Thoracic aorta (tissue), 2 donors: Measurements from ENCODE around the gene COL1A2. TPM values are rescaled to one million over a fixed set of nuclear protein-coding genes. Genes with fewer than 3 reads are reported as not detected.
A peak's percentile ranks its signal among the peaks of the same experiment; 100 is the strongest.

Experiments
- ATAC-seq: fragments of 150-250 bp; one replicate; pipeline ENCODE4 v1.8.0; 2017; ENCODE audit warnings: low read depth; ENCODE audit not compliant: insufficient number of reproducible peaks, low FRiP score
- DNase-seq: peaks from one replicate; pipeline ENCODE4 v3.0.0-alpha.2; 2020; ENCODE audit warnings: low spot score
- H3K27ac ChIP-seq, 2 donors: fragments of 200-600 bp; sonication (generic); 1 replicate in 1 of 2; 2 replicates in 1 of 2; pipeline ENCODE4 v1.5.1; 2016; ENCODE audit warnings: mild to moderate bottlenecking in 2 of 2, moderate library complexity in 2 of 2
- H3K27me3 ChIP-seq: fragments of 200-600 bp; sonication (generic); replicated peaks from 2 replicates; pipeline ENCODE4 v1.6.0; 2016; ENCODE audit warnings: mild to moderate bottlenecking; ENCODE audit not compliant: insufficient read depth
- H3K36me3 ChIP-seq: fragments of 200-600 bp; sonication (generic); one replicate; pipeline ENCODE4 v1.5.1; 2016
- H3K4me1 ChIP-seq, 2 donors: fragments of 200-600 bp; sonication (generic); 1 replicate in 1 of 2; 2 replicates in 1 of 2; pipeline versions ENCODE4 v1.5.1 to v1.6.0; 2016; ENCODE audit warnings: low read depth in 2 of 2, mild to moderate bottlenecking in 1 of 2; ENCODE audit not compliant: control insufficient read depth in 1 of 2
- H3K4me3 ChIP-seq: fragments of 200-600 bp; sonication (generic); 2 replicates; pipeline ENCODE4 v1.5.1; 2016; ENCODE audit warnings: mild to moderate bottlenecking
- H3K9me3 ChIP-seq: fragments of 200-600 bp; sonication (generic); 2 replicates; pipeline ENCODE4 v1.5.1; 2016
- total RNA-seq, 2 donors: library from RNA; depleted of rRNA; stranded (reverse); fragments of >200 nt; gene quantifications; one replicate each; pipeline versions ENCODE4 v1.1.0 to v1.2.3, GENCODE V29; 2016
- TF ChIP-seq, protein P1 (sequence below): fragments of 200-600 bp; sonication (generic); IDR thresholded peaks from one replicate; pipeline ENCODE4 v1.5.1; 2019; ENCODE audit warnings: antibody characterized with exemption

Gene COL1A2
- total RNA-seq, 2 donors from 2014 or later = 1,117 to 1,356 TPM

DNA sequence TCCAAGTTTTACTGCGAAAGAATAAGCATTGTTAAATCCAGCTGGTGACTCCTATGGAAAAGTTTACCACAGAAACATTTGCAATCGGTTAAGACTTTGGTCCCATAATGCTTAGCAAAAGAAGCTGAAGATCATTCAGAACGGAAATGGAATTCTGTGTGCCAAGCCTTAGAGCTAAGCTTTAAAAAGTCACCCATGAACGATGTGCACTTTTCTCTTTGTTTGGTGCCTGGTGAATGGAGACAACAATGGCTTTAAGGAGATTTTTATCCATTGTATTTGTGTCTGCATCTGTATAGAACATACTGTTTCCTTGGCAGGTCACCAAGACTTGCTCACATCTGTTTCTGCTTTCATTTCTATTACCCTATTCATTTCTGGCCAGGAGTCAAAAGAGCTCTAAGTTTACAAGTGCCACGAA is 26.3 kb upstream of the COL1A2 start:
- ATAC-seq (peak; percentile 19), DNase-seq (no peak)
- TF ChIP-seq, protein P1, sequence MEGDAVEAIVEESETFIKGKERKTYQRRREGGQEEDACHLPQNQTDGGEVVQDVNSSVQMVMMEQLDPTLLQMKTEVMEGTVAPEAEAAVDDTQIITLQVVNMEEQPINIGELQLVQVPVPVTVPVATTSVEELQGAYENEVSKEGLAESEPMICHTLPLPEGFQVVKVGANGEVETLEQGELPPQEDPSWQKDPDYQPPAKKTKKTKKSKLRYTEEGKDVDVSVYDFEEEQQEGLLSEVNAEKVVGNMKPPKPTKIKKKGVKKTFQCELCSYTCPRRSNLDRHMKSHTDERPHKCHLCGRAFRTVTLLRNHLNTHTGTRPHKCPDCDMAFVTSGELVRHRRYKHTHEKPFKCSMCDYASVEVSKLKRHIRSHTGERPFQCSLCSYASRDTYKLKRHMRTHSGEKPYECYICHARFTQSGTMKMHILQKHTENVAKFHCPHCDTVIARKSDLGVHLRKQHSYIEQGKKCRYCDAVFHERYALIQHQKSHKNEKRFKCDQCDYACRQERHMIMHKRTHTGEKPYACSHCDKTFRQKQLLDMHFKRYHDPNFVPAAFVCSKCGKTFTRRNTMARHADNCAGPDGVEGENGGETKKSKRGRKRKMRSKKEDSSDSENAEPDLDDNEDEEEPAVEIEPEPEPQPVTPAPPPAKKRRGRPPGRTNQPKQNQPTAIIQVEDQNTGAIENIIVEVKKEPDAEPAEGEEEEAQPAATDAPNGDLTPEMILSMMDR = no peak
- peak overlapping the region; percentile 81 to 93 for H3K27ac ChIP-seq
- no peaks in the 10 kb centered on the region for H3K9me3 ChIP-seq
- H3K36me3 ChIP-seq = no peaks in the 10 kb centered on the region
- no peaks in the 10 kb centered on the region for H3K27me3 ChIP-seq
- H3K4me3 ChIP-seq = peak overlapping the region; percentile 55
- H3K4me1 ChIP-seq = peaks cover 10 to 57% of the 10 kb centered on the region in 2 donors

GRCh38 chr7:94374231-94374630 is 20.5 kb upstream of the COL1A2 start:
- peak; percentile 40 for DNase-seq
- H3K27ac ChIP-seq = peak overlapping the region; percentile 84 to 92

DNA sequence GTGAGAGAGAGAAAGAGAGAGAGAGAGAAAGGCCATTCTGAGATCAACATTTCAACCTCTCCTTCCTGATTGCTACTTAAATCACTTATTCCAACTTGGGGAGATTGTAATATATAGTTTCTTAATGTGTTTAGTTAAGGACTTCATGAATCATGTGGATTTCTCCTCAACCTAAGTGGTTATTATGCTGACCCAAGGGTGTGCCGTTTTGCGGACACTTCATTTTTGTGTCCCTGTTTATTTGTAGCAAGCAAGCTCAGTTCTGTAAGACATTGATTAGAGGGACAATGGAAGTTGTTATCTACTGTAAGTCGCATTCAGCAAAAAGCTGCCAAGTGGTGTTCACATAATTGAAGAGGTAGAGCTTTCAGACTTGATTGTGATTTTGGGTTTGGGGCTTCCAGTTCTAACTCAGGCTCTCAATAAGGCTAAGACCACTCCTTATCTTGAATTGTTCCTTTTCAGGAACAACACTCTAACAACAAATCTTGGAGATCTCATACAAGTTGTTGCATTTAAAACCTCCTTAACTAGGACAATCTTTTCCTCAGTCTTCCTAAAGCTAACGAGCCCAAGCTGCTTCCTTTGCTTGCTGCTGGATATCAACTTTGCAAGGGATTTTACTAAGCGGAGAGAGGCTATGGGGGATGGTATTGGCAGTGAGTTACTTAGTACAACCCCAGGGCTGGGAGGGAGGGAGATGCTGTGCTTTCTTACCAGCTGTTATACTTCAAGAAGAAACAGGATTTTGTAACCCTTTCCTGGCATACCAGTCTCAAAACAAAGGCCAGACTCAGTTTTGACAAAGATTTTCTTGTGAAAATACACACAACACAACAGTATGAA is 19.8 kb upstream of the COL1A2 start:
- Histone ChIP-seq H3K4me3 (peak overlapping the region; percentile 54), H3K4me1 (peaks cover 5 to 28% of the 10 kb centered on the region in 2 donors)
- TF ChIP-seq, protein P1 = no peak

More at GRCh38 chr7:94374231-94374630, 20.5 kb upstream of the COL1A2 start:
- Histone ChIP-seq H3K4me3 (peak overlapping the region; percentile 54), H3K27me3 (no peaks in the 10 kb centered on the region), H3K4me1 (peaks cover 10 to 35% of the 10 kb centered on the region in 2 donors), H3K36me3 (no peaks in the 10 kb centered on the region), H3K9me3 (no peaks in the 10 kb centered on the region)
- peak; percentile 76 for ATAC-seq
- TF ChIP-seq, protein P1 = no peak

DNA sequence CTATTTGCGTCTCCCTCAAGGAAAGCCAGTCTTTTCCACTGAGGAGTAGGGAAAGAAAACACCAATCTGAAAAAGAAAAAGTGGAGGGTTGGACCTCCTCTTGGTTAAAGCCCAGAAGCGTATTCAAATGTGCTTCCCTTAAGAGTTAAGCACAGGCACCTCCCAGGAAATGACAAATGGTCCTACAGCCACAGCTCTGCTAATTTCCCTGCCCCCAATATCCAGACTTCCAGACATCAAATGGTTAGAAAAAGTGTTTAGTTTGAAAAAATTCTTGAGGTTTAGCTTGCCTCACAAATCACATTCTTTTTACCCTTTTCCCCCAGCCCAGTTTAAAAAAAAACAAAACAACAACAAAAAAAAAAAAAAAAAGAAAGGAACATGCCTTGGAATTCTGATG is 19.0 kb upstream of the COL1A2 start:
- no peaks in the 10 kb centered on the region for H3K36me3 ChIP-seq
- ATAC-seq (peak; percentile 88), DNase-seq (no peak)
- H3K27ac ChIP-seq = peak overlapping the region; percentile 84 to 92
- no peaks in the 10 kb centered on the region for H3K27me3 ChIP-seq
- H3K9me3 ChIP-seq = no peaks in the 10 kb centered on the region
- H3K4me3 ChIP-seq = peak overlapping the region; percentile 54
- TF ChIP-seq, protein P1 = no peak
- peaks cover 5 to 24% of the 10 kb centered on the region in 2 donors for H3K4me1 ChIP-seq

More for the DNA sequence above, 19.8 kb upstream of the COL1A2 start:
- no peaks in the 10 kb centered on the region for H3K36me3 ChIP-seq
- peak overlapping the region; percentile 84 to 92 for H3K27ac ChIP-seq
- no peaks in the 10 kb centered on the region for H3K27me3 ChIP-seq
- peak; percentile 93 for ATAC-seq
- no peaks in the 10 kb centered on the region for H3K9me3 ChIP-seq
- peak; percentile 39 for DNase-seq

DNA sequence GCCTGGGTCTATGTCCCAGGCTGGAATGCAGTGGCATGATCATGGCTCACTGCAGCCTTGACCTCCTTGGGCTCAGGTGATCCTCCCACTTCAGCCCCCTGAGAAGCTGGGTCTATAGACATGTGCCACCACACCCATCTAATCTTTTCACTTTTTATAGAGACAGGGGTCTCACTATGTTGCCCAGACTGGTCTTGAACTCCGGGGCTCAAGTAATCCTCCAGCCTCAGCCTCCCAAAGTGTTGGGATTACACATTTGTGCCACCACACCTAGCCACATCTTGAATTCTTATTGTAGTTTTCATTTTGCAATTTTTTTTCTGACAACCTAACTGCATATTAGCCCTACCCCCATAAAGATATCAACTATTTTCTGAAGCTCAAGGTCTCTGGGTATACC is 18.4 kb upstream of the COL1A2 start:
- Histone ChIP-seq H3K9me3 (no peaks in the 10 kb centered on the region), H3K27ac (peak overlapping the region; percentile 84 to 92), H3K27me3 (no peaks in the 10 kb centered on the region), H3K36me3 (no peaks in the 10 kb centered on the region), H3K4me3 (peak overlapping the region; percentile 54), H3K4me1 (peaks cover 5 to 24% of the 10 kb centered on the region in 2 donors)
- ATAC-seq = no peak
- TF ChIP-seq, protein P1 = no peak
- no peak for DNase-seq
